ENCODE results near the gene DNASE1L1.

DNA sequence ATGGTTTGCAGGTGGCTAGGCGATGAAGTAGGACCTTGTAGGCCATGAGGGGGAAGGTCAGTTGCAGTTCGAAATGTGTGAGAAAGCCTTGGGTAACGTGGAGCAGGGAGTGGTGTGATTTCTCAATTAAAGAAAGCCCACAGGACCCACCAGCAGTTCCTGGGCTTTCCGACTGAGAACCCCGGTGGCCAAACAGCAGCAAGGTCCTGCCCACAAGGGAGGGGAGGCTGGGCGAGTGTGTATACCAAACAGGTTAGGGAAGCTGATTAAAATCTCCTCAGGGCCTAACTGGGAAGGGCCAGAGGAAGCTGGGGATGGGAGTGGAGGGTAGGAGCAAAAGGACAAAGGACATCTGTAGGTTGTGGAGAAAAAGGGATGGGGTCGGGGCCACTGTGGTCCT is 21.9 kb upstream of the DNASE1L1 start:
- TF ChIP-seq GABPA (IDR thresholded peaks at IDR 0.05; ENCODE audit: low read depth, low read length) = no peak
- no peak for TF ChIP-seq GABPA (CRISPR knock-in tag; IDR thresholded peaks at IDR 0.05; ENCODE audit: low read depth)
- TF ChIP-seq, protein P1, sequence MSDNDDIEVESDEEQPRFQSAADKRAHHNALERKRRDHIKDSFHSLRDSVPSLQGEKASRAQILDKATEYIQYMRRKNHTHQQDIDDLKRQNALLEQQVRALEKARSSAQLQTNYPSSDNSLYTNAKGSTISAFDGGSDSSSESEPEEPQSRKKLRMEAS (IDR thresholded peaks at IDR 0.05) = no peak

Data from HepG2 (cell line).